ENCODE measurements around the gene EIF2A.

Gene EIF2A

GRCh38 chr3:150557725-150558124, 11.1 kb downstream of the EIF2A start:
- TF ChIP-seq GATA2 (IDR thresholded peaks at IDR 0.05; ENCODE audit: low read depth, low read length) (no peak), GATA3 (IDR thresholded peaks at IDR 0.05; ENCODE audit: low read depth, low read length) (no peak)

- TF ChIP-seq GATA2 (IDR thresholded peaks at IDR 0.05; ENCODE audit: low read depth, low read length) (no peak), GATA3 (IDR thresholded peaks at IDR 0.05; ENCODE audit: low read depth, low read length) (no peak)
Measured at GRCh38 chr3:150564243-150564642, 17.7 kb downstream of the EIF2A start.

GRCh38 chr3:150567328-150567727, 20.7 kb downstream of the EIF2A start:
- TF ChIP-seq GATA3 (IDR thresholded peaks at IDR 0.05; ENCODE audit: low read depth, low read length) (no peak), GATA2 (IDR thresholded peaks at IDR 0.05; ENCODE audit: low read depth, low read length) (no peak)

- TF ChIP-seq GATA2 (IDR thresholded peaks at IDR 0.05; ENCODE audit: low read depth, low read length), result no peak
- TF ChIP-seq GATA3 (IDR thresholded peaks at IDR 0.05; ENCODE audit: low read depth, low read length), result no peak
Measured at GRCh38 chr3:150577855-150578254, 31.3 kb downstream of the EIF2A start.

DNA sequence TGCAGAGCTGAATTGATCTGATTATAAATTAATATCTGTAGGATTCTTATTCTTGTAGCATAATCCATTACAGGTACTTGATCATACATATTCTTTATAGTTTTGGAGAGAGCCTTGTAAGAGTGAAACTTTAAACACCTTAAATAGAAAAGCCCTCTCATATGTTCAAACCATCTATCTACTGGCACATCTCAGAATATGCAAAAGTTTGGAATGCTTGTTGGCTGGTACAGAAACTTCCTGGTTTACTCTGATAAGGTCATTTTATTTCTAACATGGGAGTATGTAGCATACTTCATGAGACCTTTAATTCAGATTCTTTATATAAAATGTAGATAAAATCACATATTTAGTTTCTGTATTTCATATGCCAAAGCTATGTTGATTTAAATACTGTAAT, 34.6 kb downstream of the EIF2A start:
- TF ChIP-seq GATA2 (IDR thresholded peaks at IDR 0.05; ENCODE audit: low read depth, low read length) (no peak), GATA3 (IDR thresholded peaks at IDR 0.05; ENCODE audit: low read depth, low read length) (no peak)

- TF ChIP-seq GATA3 (IDR thresholded peaks at IDR 0.05; ENCODE audit: low read depth, low read length), result no peak
- no peak for TF ChIP-seq GATA2 (IDR thresholded peaks at IDR 0.05; ENCODE audit: low read depth, low read length)
Measured at GRCh38 chr3:150582620-150583019, 36.0 kb downstream of the EIF2A start.

GRCh38 chr3:150583028-150583427, 36.4 kb downstream of the EIF2A start:
- TF ChIP-seq GATA3 (IDR thresholded peaks at IDR 0.05; ENCODE audit: low read depth, low read length) (no peak), GATA2 (IDR thresholded peaks at IDR 0.05; ENCODE audit: low read depth, low read length) (no peak)

GRCh38 chr3:150588027-150588830, 41.6 kb downstream of the EIF2A start:
- TF ChIP-seq GATA2 (IDR thresholded peaks at IDR 0.05; ENCODE audit: low read depth, low read length) (no peak), GATA3 (IDR thresholded peaks at IDR 0.05; ENCODE audit: low read depth, low read length) (no peak)

DNA sequence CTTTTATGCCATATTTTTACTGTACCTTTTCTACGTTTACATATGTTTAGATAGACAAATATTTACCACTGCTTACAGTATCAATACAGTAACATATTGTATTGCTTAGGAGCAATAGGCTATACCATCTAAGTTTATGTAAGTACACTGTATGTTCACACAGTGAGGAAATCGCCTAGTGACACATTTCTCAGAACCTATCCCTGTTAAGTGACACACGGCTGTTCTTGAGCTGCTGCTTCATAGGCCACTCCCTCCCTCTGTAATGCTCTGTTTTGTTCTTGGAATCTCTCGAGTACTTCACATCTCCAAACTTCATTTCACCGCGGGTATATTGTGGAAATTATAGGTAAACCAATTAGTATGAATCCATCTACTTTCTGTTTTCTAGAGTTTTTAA, 43.2 kb downstream of the EIF2A start:
- no peak for TF ChIP-seq GATA2 (IDR thresholded peaks at IDR 0.05; ENCODE audit: low read depth, low read length)
- TF ChIP-seq GATA3 (IDR thresholded peaks at IDR 0.05; ENCODE audit: low read depth, low read length), result no peak

- TF ChIP-seq GATA2 (IDR thresholded peaks at IDR 0.05; ENCODE audit: low read depth, low read length) (no peak), GATA3 (IDR thresholded peaks at IDR 0.05; ENCODE audit: low read depth, low read length) (no peak)
Measured at GRCh38 chr3:150594150-150594549, 47.6 kb downstream of the EIF2A start.

GRCh38 chr3:150597646-150598045, 51.1 kb downstream of the EIF2A start:
- TF ChIP-seq GATA3 (IDR thresholded peaks at IDR 0.05; ENCODE audit: low read depth, low read length), result no peak
- no peak for TF ChIP-seq GATA2 (IDR thresholded peaks at IDR 0.05; ENCODE audit: low read depth, low read length)

DNA sequence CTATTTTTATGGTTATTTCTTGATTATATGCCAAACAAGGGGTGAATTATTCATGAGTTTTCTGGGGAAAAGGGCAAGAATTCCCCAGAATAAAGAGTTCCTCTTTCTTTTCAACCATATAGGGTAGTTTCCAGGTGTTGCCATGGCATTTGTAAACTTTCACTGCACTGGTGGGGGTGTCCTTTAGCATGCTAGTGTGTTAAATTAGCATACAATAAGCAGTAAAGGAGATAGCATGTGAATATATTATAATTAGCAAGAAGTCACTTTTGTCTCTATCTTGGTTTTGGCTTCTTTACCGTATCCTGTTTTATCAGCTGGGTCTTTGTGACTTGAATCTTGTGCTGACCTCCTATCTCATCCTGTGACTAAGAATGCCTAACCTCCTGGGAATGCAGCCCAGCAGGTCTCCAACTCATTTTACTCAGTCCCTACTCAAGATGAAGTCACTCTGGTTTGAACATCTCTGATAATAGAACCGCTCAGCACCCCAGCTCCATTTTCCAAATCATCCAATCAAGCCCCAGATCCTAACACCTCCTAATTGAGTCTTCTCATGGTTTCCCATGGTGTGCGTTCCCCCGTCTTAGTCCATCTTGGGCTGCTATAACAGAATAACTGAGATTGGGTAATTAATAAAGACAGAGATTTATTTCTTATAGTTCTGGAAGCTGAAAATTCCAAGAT, 53.2 kb downstream of the EIF2A start:
- no peak for TF ChIP-seq GATA3 (IDR thresholded peaks at IDR 0.05; ENCODE audit: low read depth, low read length)
- no peak for TF ChIP-seq GATA2 (IDR thresholded peaks at IDR 0.05; ENCODE audit: low read depth, low read length)

GRCh38 chr3:150602426-150603152, 56.0 kb downstream of the EIF2A start:
- TF ChIP-seq GATA2 (IDR thresholded peaks at IDR 0.05; ENCODE audit: low read depth, low read length), result no peak
- no peak for TF ChIP-seq GATA3 (IDR thresholded peaks at IDR 0.05; ENCODE audit: low read depth, low read length)

DNA sequence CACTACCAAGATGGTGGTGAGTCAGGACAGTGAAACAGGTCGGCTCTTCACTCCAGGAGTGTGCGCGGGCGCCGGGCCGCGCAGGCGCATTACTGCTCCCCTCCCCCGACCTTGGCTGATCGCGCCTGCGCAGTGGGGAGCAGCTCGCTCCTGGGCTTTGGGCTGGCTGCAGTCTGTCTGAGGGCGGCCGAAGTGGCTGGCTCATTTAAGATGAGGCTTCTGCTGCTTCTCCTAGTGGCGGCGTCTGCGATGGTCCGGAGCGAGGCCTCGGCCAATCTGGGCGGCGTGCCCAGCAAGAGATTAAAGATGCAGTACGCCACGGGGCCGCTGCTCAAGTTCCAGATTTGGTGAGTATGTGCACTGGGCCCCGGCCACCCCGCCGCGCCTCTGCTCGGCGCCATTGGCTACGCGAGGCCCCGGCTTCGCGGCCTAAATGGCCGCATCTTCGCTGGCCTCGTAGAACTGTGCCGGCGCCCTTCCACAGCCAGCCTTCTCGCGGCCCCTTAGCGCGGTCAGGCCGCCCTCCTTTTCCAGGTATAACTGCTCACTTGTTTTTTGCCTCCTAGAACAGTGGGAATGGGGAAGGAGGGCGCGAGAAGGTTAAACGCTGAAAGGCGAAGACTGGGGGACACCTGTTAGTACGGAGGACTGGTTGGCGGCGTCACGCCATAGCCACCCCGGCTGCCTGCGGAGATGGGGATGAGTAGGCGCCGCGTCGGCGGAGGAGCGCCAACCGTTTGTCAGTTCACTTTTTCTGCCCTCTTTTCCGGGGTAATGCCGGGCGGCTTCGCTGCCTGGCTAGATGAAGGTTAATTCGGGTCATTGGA, 56.8 kb downstream of the EIF2A start, which contains the start of gene SELENOT:
TSS of gene SELENOT (plus strand) at position 169 of the 827 bp plus-strand sequence. CDS start at position 211, 42 bp downstream.
- TF ChIP-seq GATA3 (IDR thresholded peaks at IDR 0.05; ENCODE audit: low read depth, low read length) (no peak), GATA2 (IDR thresholded peaks at IDR 0.05; ENCODE audit: low read depth, low read length) (peak; percentile 14; the same call in 1 of the 2 replicates)
